Tibial nerve (tissue), 4 donors: Measurements from ENCODE around the gene ZNF234.

Source experiments
- CTCF ChIP-seq, 5 experiments: fragments of 200-600 bp in 3 of 5; fragments of 450-650 bp in 2 of 5; sonication (generic) in 3 of 5; IDR thresholded peaks; one replicate each; pipeline ENCODE4 v1.5.1; 2016 to 2019; ENCODE audit warnings: antibody characterized with exemption in 5 of 5, mild to moderate bottlenecking in 3 of 5, moderate library complexity in 2 of 5
- EP300 ChIP-seq, 2 donors: sonication (generic); formaldehyde crosslinking; IDR thresholded peaks; one replicate each; pipeline ENCODE4 v1.6.1; 2017; ENCODE audit warnings: antibody characterized with exemption in 2 of 2, mild to moderate bottlenecking in 1 of 2

- TF ChIP-seq CTCF (IDR thresholded peaks at IDR 0.05): no peak
- TF ChIP-seq EP300 (IDR thresholded peaks at IDR 0.05): no peak
Measured at GRCh38 chr19:44202974-44203373, 61.6 kb downstream of the ZNF234 start.
